GM19372 (cell line): ENCODE data around the gene SNX8.
A peak's percentile ranks its signal among the peaks of the same experiment; 100 is the strongest.

ENCODE experiments used
- ATAC-seq: cut with Tn5 transposase; IDR thresholded peaks from one replicate; pipeline ENCODE4 v1.9.1; 2021; ENCODE audit warnings: mild to moderate bottlenecking, low read depth, moderate library complexity; ENCODE audit not compliant: unreplicated experiment

The SNX8 gene

GRCh38 chr7:2251381-2251780 is 62.9 kb downstream of the SNX8 start:
- ATAC-seq: no peak

GRCh38 chr7:2249744-2250323 is 64.4 kb downstream of the SNX8 start:
- no peak for ATAC-seq

- ATAC-seq: no peak
These were observed 65.1 kb downstream of the SNX8 start for GRCh38 chr7:2248984-2249694.

GRCh38 chr7:2247141-2247995 is 66.9 kb downstream of the SNX8 start:
- no peak for ATAC-seq

GRCh38 chr7:2245883-2246675 is 68.2 kb downstream of the SNX8 start:
- ATAC-seq: no peak

- no peak for ATAC-seq
These were observed 69.7 kb downstream of the SNX8 start for GRCh38 chr7:2244404-2244995.

GRCh38 chr7:2243458-2243857 is 70.8 kb downstream of the SNX8 start:
- no peak for ATAC-seq

GRCh38 chr7:2242541-2243429 is 71.5 kb downstream of the SNX8 start:
- ATAC-seq: peak; percentile 16

- ATAC-seq: peak; percentile 64
These were observed 72.4 kb downstream of the SNX8 start, which contains the start of the genes MRM2 and NUDT1 for GRCh38 chr7:2241580-2242540. MRM2 (minus strand) TSS chr7:2242205; CDS start chr7:2242169, 36 bp downstream. NUDT1 (plus strand) TSS chr7:2242226; CDS start chr7:2244575, 2,349 bp downstream.

- no peak for ATAC-seq
These were observed 75.0 kb downstream of the SNX8 start for GRCh38 chr7:2239242-2239641.

GRCh38 chr7:2237109-2237602 is 77.1 kb downstream of the SNX8 start:
- peak; percentile 64 for ATAC-seq

GRCh38 chr7:2233926-2234325 is 80.3 kb downstream of the SNX8 start:
- no peak for ATAC-seq

- peak; percentile 50 for ATAC-seq
These were observed 81.3 kb downstream of the SNX8 start, which contains the start of gene MAD1L1 for GRCh38 chr7:2232766-2233520. MAD1L1 (minus strand) TSS chr7:2232945; CDS start chr7:2230133, 2,812 bp downstream.

- ATAC-seq: peak; percentile 30
These were observed 82.1 kb downstream of the SNX8 start for GRCh38 chr7:2231992-2232765.

- ATAC-seq: no peak
These were observed 83.4 kb downstream of the SNX8 start for GRCh38 chr7:2230882-2231281.

- ATAC-seq: no peak
These were observed 84.0 kb downstream of the SNX8 start for GRCh38 chr7:2230226-2230625.
